Endothelial cell (in vitro differentiated cells): Measurements from ENCODE around the gene GP1BB. TPM values are rescaled to one million over a fixed set of nuclear protein-coding genes. Genes with fewer than 3 reads are reported as not detected.
A peak's percentile ranks its signal among the peaks of the same experiment; 100 is the strongest.

ENCODE experiments used
- DNase-seq: peaks from one replicate; pipeline ENCODE4 v3.0.0; 2021; ENCODE audit warnings: low spot score
- H3K27ac Mint-ChIP-seq: one replicate; pipeline ENCODE4 v1.8.0; 2021; ENCODE audit warnings: mixed read lengths, inconsistent platforms; ENCODE audit not compliant: unreplicated experiment
- H3K27me3 Mint-ChIP-seq: one replicate; pipeline ENCODE4 v1.8.0; 2021; ENCODE audit warnings: mild to moderate bottlenecking, moderate library complexity, mixed read lengths, inconsistent platforms; ENCODE audit not compliant: unreplicated experiment
- H3K36me3 Mint-ChIP-seq: one replicate; pipeline ENCODE4 v1.8.0; 2021; ENCODE audit warnings: mild to moderate bottlenecking, low read depth, mixed read lengths, inconsistent platforms; ENCODE audit not compliant: unreplicated experiment
- H3K4me1 Mint-ChIP-seq: one replicate; pipeline ENCODE4 v1.8.0; 2021; ENCODE audit warnings: mild to moderate bottlenecking, mixed read lengths, inconsistent platforms; ENCODE audit not compliant: unreplicated experiment
- H3K4me3 Mint-ChIP-seq: one replicate; pipeline ENCODE4 v1.8.0; 2021; ENCODE audit warnings: mild to moderate bottlenecking, mixed read lengths, inconsistent platforms; ENCODE audit not compliant: unreplicated experiment
- H3K9me3 Mint-ChIP-seq: one replicate; pipeline ENCODE4 v1.8.0; 2021; ENCODE audit warnings: mixed read lengths, inconsistent platforms; ENCODE audit not compliant: unreplicated experiment
- total RNA-seq: library from RNA; stranded (reverse); fragmentation: NEBNext Ultra II Directional; extraction: Animal tissue kit (Norgen Biotek cat#: 25700); gene quantifications from one replicate; pipeline ENCODE4 v1.2.1, GENCODE V29; 2021; ENCODE audit not compliant: unreplicated experiment
- TF ChIP-seq, protein P1 (sequence below): fragments of 200-600 bp; sonication (generic); IDR thresholded peaks from one replicate; pipeline ENCODE4 v1.5.0; 2021; ENCODE audit warnings: antibody characterized with exemption; ENCODE audit not compliant: unreplicated experiment

GP1BB gene
- total RNA-seq, 1 donor from 2014 or later = not detected

DNA sequence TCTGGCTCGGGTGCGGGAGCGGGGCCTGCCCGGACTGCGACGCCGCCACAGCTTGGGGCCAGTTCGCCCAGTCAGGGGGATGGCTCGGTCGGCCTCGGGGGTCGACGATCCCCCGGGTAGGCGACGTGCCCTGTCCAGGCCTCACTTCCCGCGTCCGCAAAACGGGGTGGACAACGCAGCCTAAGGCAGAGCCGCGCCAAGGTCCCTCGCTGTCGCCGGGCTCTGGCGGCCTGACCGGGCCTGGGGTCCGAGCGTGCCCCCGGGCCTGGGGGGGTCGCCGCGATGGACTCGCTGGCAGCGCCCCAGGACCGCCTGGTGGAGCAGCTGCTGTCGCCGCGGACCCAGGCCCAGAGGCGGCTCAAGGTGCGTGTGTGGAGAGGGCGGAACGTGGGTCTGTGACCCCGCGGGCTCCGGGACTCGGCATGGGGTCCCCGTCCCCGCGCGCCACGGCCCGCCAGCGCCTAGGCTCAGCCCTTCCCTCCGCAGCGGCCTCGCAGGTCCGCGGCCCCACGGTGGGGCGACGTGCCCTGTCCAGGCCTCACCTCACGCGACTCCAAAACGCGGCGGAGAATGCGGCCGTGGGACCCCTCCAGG, 4.8 kb upstream of the GP1BB start:
- H3K4me1 Mint-ChIP-seq = peaks cover 6% of the 10 kb centered on the region
- no peak overlapping the region for H3K4me3 Mint-ChIP-seq

DNA sequence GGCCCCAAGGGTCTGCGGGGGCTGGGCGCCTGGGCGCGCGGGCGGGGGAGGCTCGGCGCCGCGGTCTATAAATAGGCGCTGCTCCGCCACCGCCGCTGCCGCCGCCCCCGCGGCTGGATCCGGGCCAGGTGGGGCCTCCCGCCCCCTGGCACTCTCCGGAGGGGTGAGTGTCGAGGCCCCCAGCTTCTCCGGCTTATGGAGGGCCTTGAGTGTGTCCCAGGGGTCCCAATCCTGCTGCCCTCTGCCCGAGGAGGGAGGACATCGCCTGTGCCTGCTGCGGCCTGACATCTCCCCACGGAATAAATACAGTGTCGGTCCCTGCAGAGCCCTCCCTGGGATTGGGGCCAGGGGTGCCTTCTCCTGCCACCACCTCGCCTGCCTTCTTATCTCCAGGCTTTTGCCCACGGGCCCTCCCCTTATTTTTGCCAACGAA, 4.3 kb upstream of the GP1BB start:
- Mint-ChIP-seq H3K36me3 (peaks cover 7% of the 10 kb centered on the region), H3K27ac (no peak overlapping the region), H3K4me3 (peak overlapping the region; percentile 7), H3K9me3 (no peaks in the 10 kb centered on the region), H3K27me3 (peaks cover 23% of the 10 kb centered on the region), H3K4me1 (peaks cover 6% of the 10 kb centered on the region)
- DNase-seq = no peak
- TF ChIP-seq, protein P1, sequence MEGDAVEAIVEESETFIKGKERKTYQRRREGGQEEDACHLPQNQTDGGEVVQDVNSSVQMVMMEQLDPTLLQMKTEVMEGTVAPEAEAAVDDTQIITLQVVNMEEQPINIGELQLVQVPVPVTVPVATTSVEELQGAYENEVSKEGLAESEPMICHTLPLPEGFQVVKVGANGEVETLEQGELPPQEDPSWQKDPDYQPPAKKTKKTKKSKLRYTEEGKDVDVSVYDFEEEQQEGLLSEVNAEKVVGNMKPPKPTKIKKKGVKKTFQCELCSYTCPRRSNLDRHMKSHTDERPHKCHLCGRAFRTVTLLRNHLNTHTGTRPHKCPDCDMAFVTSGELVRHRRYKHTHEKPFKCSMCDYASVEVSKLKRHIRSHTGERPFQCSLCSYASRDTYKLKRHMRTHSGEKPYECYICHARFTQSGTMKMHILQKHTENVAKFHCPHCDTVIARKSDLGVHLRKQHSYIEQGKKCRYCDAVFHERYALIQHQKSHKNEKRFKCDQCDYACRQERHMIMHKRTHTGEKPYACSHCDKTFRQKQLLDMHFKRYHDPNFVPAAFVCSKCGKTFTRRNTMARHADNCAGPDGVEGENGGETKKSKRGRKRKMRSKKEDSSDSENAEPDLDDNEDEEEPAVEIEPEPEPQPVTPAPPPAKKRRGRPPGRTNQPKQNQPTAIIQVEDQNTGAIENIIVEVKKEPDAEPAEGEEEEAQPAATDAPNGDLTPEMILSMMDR = no peak

More for the DNA sequence above, 4.8 kb upstream of the GP1BB start:
- peaks cover 7% of the 10 kb centered on the region for H3K36me3 Mint-ChIP-seq
- no peaks in the 10 kb centered on the region for H3K9me3 Mint-ChIP-seq
- H3K27me3 Mint-ChIP-seq = peaks cover 26% of the 10 kb centered on the region
- TF ChIP-seq, protein P1 = no peak
- no peak overlapping the region for H3K27ac Mint-ChIP-seq
- no peak for DNase-seq

DNA sequence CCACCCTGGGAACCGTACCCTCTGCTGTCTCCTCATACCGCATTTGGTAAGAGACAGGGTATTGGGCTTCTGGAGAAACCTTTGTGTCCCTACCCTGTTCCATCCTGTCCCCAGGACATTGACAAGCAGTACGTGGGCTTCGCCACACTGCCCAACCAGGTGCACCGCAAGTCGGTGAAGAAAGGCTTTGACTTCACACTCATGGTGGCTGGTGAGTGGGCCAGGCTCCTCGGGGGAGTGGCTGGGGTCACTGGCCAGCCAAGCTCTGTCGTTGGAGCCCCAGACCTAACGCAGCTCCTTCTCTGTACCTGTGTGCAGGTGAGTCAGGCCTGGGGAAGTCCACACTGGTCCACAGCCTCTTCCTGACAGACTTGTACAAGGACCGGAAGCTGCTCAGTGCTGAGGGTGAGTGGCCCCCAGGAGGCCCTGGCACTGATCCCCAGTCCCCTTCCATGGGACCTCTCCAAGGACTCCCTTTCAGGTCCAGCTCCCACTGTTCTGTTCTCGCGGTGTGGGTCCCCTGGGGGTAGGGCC, 3.8 kb upstream of the GP1BB start:
- TF ChIP-seq, protein P1 = no peak
- Mint-ChIP-seq H3K9me3 (no peaks in the 10 kb centered on the region), H3K4me1 (peaks cover 7% of the 10 kb centered on the region), H3K27me3 (peaks cover 25% of the 10 kb centered on the region), H3K27ac (no peak overlapping the region), H3K36me3 (peaks cover 7% of the 10 kb centered on the region), H3K4me3 (peak overlapping the region; percentile 7)
- DNase-seq = no peak

DNA sequence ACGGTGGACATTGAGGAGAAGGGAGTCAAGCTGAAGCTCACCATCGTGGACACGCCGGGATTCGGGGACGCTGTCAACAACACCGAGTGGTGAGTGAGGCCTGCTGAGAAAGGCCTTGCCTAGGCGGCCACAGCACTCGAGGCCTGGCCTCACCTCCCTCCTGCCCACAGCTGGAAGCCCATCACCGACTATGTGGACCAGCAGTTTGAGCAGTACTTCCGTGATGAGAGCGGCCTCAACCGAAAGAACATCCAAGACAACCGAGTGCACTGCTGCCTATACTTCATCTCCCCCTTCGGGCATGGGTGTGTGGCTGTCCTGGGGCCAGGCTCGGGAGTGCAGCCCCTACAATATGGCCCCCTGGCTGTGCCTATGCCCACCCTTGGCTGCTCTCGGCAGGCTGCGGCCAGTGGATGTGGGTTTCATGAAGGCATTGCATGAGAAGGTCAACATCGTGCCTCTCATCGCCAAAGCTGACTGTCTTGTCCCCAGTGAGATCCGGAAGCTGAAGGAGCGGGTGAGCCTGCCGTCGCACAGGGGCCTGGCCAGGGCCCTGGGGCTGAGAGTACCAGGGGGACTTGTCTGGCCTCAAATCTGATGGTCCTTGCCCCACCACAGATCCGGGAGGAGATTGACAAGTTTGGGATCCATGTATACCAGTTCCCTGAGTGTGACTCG, 3.0 kb upstream of the GP1BB start:
- peak overlapping the region; percentile 16 for H3K27ac Mint-ChIP-seq
- peaks cover 14% of the 10 kb centered on the region for H3K4me1 Mint-ChIP-seq
- no peaks in the 10 kb centered on the region for H3K9me3 Mint-ChIP-seq
- H3K27me3 Mint-ChIP-seq = peaks cover 33% of the 10 kb centered on the region
- no peak overlapping the region for H3K4me3 Mint-ChIP-seq
- TF ChIP-seq, protein P1 = no peak
- peaks cover 10% of the 10 kb centered on the region for H3K36me3 Mint-ChIP-seq
- DNase-seq = no peak

DNA sequence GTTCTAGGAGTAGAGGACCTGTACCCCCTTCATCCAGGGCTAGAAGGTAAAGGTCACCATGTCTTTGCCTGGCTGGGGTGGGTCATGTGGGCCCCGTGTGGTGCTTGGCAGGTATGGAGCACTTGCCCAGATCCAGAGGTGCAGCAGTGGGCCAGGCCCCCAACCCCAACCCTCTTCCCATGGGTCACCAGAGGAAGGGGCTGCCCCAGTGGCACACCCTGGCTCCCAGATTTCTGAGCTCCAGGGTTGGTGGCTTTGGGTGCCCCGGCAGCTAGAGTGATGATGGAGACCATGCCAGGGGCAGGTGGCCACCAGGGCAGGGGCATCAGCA, 2.4 kb upstream of the GP1BB start:
- TF ChIP-seq, protein P1 = no peak
- Mint-ChIP-seq H3K36me3 (peaks cover 12% of the 10 kb centered on the region), H3K27ac (no peak overlapping the region), H3K4me1 (peaks cover 17% of the 10 kb centered on the region), H3K4me3 (no peak overlapping the region), H3K27me3 (peaks cover 36% of the 10 kb centered on the region), H3K9me3 (no peaks in the 10 kb centered on the region)
- no peak for DNase-seq
